Measurements from ENCODE around the gene NUP210L. TPM values are rescaled to one million over a fixed set of nuclear protein-coding genes. Genes with fewer than 3 reads are reported as not detected.
"Not testable (repeated sequence)": the region's sequence is repeated elsewhere in the genome, so short reads cannot be mapped to it uniquely, and the experiment has no call there.

NUP210L gene
- total RNA-seq, 4 donors from 2014 or later = 0.13 to 0.38 (median 0.22) TPM; not detected in 1

DNA sequence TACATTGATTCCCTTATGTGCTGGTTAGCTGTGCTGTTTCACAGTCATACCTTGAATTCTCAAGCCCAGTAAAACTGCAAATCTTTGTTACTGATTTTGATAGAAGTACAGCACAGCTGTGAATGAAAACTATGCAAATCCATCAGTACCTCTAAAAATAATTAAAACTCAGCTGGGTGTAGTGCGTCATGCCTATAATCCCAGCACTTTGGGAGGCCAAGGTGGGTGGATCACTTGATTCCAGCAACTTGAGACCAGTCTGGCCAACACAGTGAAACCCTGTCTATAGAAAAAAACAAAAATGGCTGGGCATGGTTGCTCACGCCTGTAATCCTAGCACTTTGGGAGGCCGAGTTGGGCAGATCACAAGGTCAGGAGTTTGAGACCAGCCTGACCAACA is 61.2 kb downstream of the NUP210L start:
- TF ChIP-seq POLR2A (IDR thresholded peaks at IDR 0.05) = no peak
- TF ChIP-seq, protein P1, sequence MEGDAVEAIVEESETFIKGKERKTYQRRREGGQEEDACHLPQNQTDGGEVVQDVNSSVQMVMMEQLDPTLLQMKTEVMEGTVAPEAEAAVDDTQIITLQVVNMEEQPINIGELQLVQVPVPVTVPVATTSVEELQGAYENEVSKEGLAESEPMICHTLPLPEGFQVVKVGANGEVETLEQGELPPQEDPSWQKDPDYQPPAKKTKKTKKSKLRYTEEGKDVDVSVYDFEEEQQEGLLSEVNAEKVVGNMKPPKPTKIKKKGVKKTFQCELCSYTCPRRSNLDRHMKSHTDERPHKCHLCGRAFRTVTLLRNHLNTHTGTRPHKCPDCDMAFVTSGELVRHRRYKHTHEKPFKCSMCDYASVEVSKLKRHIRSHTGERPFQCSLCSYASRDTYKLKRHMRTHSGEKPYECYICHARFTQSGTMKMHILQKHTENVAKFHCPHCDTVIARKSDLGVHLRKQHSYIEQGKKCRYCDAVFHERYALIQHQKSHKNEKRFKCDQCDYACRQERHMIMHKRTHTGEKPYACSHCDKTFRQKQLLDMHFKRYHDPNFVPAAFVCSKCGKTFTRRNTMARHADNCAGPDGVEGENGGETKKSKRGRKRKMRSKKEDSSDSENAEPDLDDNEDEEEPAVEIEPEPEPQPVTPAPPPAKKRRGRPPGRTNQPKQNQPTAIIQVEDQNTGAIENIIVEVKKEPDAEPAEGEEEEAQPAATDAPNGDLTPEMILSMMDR (IDR thresholded peaks at IDR 0.05) = no peak
- intact Hi-C loops (cut with DNase I) = no loop called here
- Histone ChIP-seq H3K27ac (no peak overlapping the region), H3K9me3 (no peaks in the 10 kb centered on the region), H3K27me3 (no peaks in the 10 kb centered on the region), H3K36me3 (no peaks in the 10 kb centered on the region), H3K4me3 (replicated peaks in 1 of 3) (no peak overlapping the region), H3K4me1 (no peaks in the 10 kb centered on the region)
- 88 to 92% methylated on average over 3 of the region's 3 CpGs for WGBS, 2 donors
- DNase-seq = no peak

DNA sequence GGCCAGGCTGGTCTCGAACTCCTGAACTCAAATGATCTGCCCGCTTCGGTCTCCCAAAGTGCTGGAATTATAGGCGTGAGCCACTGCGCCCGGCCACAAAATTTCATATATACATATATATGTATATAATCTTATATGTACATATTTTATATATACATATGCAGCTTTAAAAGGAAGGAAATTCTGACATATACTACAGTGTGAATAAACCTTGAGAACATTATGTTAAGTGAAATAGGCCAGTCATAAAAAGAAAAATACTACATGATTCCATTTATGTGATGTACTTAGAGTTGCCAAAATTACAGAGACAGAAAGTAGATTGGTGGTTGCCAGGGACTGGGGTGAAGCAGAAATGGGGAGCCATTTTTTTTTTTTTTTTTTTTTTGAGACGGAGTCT is 63.2 kb downstream of the NUP210L start:
- no peaks in the 10 kb centered on the region for H3K9me3 ChIP-seq
- intact Hi-C loops (cut with DNase I) = no loop called here
- no peaks in the 10 kb centered on the region for H3K4me1 ChIP-seq
- no peaks in the 10 kb centered on the region for H3K36me3 ChIP-seq
- DNase-seq = no peak
- H3K4me3 ChIP-seq (replicated peaks in 1 of 3) = no peak overlapping the region
- WGBS, 2 donors = 94 to 95% methylated on average over 7 of the region's 7 CpGs
- TF ChIP-seq POLR2A (IDR thresholded peaks at IDR 0.05) = no peak
- TF ChIP-seq, protein P1 (IDR thresholded peaks at IDR 0.05) = no peak
- no peak overlapping the region for H3K27ac ChIP-seq
- no peaks in the 10 kb centered on the region for H3K27me3 ChIP-seq

DNA sequence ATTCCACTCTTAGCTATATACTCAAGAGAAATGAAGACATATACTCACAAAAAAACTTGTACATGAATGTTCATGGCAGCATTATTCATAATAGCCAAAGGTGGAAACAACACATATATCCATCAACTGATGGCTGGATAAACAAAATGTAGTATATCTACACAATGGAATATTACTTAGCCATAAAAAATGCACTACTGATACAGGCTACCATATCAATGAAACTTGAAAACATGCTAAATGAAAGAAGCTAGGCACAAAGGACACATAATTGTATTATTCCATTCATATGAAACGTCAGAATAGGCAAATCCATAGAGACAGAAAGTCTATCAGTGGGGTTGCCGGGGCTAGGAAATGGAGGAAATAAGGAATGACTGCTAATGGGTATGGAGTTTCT is 67.3 kb downstream of the NUP210L start:
- Histone ChIP-seq H3K27me3 (no peaks in the 10 kb centered on the region), H3K4me3 (replicated peaks in 1 of 3) (no peak overlapping the region), H3K4me1 (no peaks in the 10 kb centered on the region), H3K36me3 (no peaks in the 10 kb centered on the region), H3K27ac (no peak overlapping the region), H3K9me3 (no peaks in the 10 kb centered on the region)
- WGBS, 2 donors = 82% methylated on average over 2 of the region's 2 CpGs
- DNase-seq = no peak
- TF ChIP-seq, protein P1 (IDR thresholded peaks at IDR 0.05) = no peak
- intact Hi-C loops (cut with DNase I) = no loop called here

DNA sequence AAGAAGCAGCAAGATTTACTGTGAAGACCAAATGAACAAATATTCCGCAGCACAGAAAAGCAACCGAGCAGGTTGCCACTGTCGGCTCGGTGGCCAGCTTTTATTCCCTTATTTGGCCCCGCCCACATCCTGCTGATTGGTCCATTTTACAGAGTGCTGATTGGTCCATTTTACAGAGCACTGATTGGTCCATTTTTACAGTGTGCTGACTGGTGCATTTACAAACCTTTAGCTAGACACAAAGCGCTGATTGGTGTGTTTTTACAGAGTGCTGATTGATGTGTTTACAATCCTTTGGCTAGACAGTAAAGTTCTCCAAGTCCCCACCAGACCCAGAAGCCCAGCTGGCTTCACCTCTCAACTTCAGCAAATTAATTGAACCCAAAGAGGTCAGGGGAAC is 71.8 kb downstream of the NUP210L start:
- H3K9me3 ChIP-seq; intact Hi-C loops (cut with DNase I); H3K4me1 ChIP-seq; H3K4me3 ChIP-seq (replicated peaks in 1 of 3); H3K27ac ChIP-seq; H3K36me3 ChIP-seq; H3K27me3 ChIP-seq; DNase-seq: not testable (repeated sequence)
- 72 to 74% methylated on average over 6 of the region's 6 CpGs for WGBS, 2 donors

DNA sequence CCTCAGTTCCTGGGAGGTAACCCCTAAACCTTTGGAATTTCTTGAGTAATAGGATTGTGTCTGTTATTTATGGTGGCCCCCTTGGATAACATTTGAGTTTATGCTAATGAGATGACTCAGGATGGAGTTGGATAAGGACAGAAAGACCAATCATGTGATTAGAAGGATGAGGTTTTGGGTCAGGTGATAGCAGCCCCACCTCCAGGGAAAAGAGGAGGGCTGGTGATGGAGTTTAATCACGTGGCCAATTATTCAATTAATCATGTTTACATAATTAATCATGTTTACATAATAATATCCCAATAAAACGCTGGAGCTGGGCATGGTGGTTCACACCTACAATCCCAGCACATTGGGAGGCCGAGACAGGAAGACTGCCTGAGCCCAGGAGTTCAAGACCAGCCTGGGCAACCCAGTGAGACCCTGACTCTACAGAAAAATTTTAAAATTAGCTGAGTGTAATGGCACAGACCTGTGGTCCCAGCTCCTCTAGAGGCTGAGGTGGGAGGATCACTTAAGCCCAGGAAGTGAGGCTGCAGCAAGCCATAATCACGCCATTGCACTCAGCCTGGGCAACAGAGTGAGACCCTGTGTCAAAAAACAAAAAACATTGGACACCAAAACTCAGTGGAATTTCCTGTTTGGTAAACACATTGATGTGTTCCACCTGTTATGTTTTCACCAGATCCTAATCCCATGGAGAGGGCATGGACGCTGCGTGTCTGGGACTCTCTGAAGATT is 73.3 kb downstream of the NUP210L start:
- Histone ChIP-seq H3K36me3 (no peaks in the 10 kb centered on the region), H3K27me3 (no peaks in the 10 kb centered on the region), H3K27ac (no peak overlapping the region), H3K4me3 (replicated peaks in 1 of 3) (no peak overlapping the region), H3K9me3 (no peaks in the 10 kb centered on the region), H3K4me1 (no peaks in the 10 kb centered on the region)
- no peak for DNase-seq
- intact Hi-C loops (cut with DNase I) = no loop called here
- 75 to 80% methylated on average over 6 of the region's 6 CpGs for WGBS, 2 donors
- no peak for TF ChIP-seq POLR2A (IDR thresholded peaks at IDR 0.05)
- TF ChIP-seq, protein P1 (IDR thresholded peaks at IDR 0.05) = no peak

All from thyroid gland (tissue), 4 donors.